Hematopoietic multipotent progenitor cell treated with erythropoietin and hydrocortisone succinate and interleukin-3 and kit ligand, for 8 days (in vitro differentiated cells): ENCODE data around the gene DROSHA.
"Not testable (repeated sequence)": the region's sequence is repeated elsewhere in the genome, so short reads cannot be mapped to it uniquely, and the experiment has no call there.

ENCODE experiments used
- DNase-seq: peaks from one replicate; pipeline ENCODE4 v3.0.0-alpha.2; 2015

The DROSHA gene, protein sequence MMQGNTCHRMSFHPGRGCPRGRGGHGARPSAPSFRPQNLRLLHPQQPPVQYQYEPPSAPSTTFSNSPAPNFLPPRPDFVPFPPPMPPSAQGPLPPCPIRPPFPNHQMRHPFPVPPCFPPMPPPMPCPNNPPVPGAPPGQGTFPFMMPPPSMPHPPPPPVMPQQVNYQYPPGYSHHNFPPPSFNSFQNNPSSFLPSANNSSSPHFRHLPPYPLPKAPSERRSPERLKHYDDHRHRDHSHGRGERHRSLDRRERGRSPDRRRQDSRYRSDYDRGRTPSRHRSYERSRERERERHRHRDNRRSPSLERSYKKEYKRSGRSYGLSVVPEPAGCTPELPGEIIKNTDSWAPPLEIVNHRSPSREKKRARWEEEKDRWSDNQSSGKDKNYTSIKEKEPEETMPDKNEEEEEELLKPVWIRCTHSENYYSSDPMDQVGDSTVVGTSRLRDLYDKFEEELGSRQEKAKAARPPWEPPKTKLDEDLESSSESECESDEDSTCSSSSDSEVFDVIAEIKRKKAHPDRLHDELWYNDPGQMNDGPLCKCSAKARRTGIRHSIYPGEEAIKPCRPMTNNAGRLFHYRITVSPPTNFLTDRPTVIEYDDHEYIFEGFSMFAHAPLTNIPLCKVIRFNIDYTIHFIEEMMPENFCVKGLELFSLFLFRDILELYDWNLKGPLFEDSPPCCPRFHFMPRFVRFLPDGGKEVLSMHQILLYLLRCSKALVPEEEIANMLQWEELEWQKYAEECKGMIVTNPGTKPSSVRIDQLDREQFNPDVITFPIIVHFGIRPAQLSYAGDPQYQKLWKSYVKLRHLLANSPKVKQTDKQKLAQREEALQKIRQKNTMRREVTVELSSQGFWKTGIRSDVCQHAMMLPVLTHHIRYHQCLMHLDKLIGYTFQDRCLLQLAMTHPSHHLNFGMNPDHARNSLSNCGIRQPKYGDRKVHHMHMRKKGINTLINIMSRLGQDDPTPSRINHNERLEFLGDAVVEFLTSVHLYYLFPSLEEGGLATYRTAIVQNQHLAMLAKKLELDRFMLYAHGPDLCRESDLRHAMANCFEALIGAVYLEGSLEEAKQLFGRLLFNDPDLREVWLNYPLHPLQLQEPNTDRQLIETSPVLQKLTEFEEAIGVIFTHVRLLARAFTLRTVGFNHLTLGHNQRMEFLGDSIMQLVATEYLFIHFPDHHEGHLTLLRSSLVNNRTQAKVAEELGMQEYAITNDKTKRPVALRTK (N-terminal part only)

DNA sequence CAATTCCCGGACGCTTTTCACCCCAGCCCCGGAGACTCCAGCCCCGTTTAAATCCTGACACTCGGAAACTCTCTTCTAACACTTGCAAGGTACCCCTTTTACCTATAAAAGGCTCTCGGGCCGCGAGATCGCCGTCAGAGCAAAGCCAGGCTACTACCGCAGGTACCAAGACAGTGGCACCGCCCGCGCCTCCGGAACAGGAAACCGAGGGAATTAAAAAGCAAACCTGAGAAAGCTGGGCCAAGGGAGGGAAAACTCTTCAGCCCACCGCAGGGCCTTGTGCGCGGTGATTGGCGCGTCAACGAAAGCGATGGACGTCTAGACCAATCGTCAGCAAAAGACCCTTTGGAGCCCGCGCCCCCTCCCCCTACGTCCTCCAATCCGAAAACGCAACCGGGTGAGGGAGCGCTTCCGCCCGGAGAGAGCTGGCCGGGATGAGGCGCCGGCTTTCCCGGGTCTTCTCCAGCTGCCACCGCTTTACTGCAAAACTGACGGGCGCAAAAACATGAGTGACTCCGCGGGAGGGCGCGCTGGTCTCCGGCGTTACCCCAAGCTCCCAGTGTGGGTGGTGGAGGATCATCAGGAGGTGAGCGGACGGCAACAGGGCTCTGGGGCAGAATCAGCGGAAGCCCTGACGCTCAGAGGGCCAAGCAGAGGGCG lies at the start of gene DROSHA, which contains the start of gene C5orf22:
Gene DROSHA, minus strand, starts transcription at position 206 of the 660 bp plus-strand sequence. CDS start 3,034 bp downstream, outside the sequence.
Gene C5orf22, plus strand, starts transcription at position 414 of the 660 bp plus-strand sequence. Its CDS starts 92 bp downstream, at position 506.
- peak; percentile 97 for DNase-seq

- DNase-seq: no peak
Observed at GRCh38 chr5:31579558-31579957, 47.7 kb upstream of the DROSHA start.

- no peak for DNase-seq
Observed at GRCh38 chr5:31577438-31577837, 45.5 kb upstream of the DROSHA start.

DNA sequence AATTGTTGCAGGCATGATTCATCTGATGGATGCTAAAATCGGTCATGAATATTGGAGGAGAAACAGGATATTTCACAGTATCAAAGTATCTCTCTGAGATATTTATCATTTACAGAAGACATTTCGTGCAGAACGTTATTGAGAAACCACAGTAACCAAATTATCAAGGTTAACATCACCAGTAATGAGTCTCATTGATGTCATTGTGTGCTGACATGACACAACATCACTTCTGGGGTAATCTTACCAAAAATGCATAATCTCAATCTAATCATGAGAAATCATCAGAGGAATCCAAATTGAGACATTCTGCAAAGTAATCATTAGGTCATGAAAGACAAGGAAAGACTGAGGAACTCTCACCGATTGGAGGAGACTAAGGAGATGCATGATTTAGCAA lies 42.9 kb upstream of the DROSHA start:
- peak; percentile 18 for DNase-seq

DNA sequence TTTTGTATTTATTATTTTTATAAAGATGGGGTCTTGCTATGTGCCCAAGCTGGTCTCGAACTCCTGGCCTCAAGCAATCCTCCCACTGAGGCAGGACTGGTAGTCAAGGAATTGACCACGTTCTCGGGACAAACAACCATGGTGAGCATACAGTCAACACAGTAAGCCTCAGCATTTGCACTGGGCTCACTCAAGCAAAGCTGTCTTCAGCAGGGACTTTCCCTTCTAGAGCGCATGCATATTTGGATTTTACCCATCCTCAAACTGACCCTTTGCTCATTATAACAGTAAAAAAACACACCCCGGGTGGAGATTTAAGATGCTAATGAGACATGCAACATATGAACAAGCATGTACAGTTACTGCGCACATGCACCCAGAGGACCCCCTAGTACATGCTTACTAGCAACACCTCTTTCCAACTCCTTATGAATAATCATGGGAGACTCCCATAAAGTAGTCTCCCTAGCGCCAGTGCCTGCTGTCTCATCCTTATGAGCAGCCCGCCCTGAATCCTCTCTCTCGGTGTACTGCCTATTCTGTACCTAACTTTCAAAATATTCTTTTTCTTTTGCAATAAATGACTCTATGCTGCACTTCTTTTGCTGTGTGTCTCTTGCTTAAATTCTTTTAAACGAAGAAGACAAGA lies 41.7 kb upstream of the DROSHA start:
- no peak for DNase-seq

DNA sequence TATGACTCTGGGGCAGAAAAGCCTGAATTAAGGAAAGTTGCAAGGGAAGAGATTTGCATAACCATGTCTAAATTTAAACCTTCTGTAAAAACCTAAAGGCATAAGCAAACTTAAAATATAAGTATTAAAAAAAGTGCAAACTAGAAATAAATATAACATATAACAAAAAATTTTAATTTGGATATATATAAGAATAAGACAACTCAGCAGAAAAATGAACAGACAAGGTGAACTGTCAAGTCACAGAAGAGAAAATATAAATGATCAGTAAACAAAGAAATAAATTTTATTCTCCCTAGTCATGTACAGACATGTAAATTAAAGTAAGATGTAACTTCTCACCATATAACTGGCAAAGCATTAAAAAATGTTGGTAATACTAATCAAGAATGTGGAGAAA lies 37.2 kb upstream of the DROSHA start:
- no peak for DNase-seq

DNA sequence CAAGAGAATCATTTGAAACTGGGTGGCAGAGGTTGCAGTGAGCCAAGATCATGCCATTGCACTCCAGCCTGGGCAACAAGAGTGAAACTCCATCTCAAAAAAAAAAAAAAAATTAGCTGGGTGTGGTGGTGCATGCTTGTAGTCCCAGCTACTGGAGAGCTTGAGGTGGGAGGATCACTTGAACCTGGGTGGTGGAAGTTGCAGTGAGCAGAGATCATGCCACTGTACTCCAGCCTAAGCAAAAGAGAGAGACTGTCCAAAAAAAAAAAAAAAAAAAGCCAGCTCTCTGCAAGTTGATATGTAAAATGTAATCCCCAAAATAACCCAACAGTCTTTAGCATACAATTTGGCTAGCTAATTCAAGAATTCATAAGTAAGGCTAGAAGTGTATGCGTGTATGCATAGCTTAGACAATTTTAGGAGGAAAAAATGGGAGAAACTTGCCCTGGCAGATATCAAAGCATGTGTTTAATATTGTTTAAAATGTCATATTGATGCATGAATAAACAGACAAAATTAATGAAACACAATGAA lies 36.5 kb upstream of the DROSHA start:
- DNase-seq: no peak

- not testable (repeated sequence) for DNase-seq
Observed at GRCh38 chr5:31566362-31566761, 34.5 kb upstream of the DROSHA start.

DNA sequence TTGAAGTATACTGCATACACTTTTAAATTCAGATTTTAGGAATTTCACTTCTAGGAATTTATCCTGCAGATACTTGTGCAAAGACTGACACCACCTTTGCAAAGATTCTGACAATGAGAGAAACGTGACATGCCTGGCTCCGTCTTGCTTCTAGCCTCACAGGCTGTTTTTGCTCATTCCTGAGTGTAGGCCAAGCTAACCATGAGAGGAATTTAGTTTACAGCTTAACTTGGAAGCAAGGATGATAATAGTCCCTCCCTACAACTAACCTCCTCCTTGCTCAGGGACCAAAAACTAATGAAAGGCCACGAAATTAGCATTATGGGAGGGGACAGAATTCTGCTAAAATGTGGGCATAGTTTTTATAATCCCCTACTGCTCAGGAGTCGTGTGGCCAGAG lies 31.3 kb upstream of the DROSHA start:
- DNase-seq: no peak

DNA sequence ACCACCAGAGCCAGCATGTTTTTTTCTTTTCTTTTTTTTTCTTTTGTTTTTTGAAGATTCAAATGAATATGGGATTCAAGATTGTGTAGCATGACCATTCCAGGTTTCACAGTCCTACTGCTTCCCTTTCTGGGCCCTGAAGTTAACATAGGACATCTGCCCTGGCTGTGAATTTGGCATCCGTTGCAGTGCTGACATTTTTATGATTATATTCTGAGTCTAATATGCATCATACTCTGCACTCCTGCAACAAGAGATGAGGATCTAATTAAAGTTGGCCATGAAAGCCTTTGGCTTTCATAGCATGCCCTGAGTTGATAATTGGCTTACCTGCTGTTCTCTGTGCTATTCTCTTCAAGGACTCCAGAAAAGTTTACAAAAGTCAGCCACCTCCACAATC lies 30.1 kb upstream of the DROSHA start:
- no peak for DNase-seq

DNA sequence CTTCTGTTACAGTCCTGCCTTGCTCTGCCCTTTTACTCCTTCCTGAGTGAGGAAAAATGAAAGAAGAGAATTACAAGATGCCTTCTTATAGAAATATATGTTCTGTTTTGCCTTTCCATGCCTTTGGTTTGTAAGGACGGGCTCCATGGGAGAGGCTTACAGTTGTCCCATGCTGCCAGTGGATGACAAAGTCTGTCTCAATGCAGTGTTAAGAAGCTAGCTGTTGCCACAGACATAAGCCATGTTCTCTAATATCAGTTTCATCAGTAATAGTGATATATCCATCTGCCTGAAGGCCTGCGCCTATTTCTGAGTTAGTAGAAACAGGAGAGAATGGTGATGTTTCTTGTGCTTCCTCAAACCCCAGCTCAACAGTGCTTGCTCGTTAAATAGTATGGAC lies 28.0 kb upstream of the DROSHA start:
- no peak for DNase-seq

DNA sequence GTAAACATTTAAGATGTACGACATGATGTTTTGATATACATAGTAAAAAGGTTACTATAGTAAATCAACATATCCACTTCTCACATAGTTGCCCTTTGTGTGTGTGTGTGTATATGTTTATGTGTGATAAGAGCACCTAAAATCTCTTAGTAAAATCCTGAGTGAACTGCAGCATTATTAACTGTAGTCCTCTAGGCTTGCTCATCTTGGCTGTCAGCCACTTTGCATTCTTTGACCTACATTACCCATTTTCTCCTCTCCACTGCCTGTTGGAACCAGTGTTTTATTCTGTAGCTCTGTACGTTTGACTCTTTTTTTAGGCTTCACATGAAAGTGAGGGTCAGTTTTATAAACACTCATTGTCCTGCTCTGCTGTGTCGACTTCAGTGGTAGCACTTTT lies 24.6 kb upstream of the DROSHA start:
- no peak for DNase-seq

- DNase-seq: no peak
Observed at GRCh38 chr5:31554552-31554951, 22.7 kb upstream of the DROSHA start.

- DNase-seq: no peak
Observed at GRCh38 chr5:31553863-31554262, 22.0 kb upstream of the DROSHA start.

DNA sequence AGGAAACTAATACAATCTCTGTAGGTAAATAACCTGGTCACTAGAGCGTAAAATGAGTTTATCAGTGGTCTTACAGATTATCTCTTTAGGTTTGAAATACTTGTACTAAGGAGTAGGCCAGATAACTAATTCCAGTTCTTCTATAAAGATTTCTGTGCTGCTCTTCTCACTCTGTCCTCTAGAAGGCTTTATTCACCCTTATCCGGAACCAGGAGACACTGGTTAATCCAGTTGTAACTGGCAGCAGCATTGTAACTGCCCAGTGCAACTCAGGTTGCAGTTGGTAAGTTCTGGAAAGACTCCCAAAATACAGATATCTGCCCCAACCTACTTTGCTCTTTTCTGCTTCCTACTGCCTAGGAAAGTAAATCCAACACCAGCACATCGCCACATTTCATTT lies 20.0 kb upstream of the DROSHA start:
- DNase-seq: no peak

DNA sequence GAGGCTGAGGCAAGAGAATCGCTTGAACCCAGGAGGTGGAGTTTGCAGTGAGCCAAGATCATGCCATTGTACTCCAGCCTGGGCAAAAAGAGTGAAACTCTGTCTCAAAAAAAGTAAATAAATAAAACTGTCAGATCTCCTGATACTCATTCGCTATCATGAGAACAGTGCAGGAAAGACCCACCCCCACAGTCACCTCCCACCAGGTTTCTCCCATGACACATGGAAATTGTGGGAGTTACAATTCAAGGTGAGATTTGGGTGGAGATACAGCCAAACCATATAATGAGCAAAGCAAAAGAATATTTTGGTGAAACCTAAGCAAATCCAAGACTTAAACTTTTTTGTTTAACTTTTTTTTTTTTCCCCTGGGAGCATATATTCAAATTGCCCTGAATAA lies 17.2 kb upstream of the DROSHA start:
- DNase-seq: not testable (repeated sequence)

GRCh38 chr5:31537851-31538250 lies 6.0 kb upstream of the DROSHA start:
- no peak for DNase-seq

DNA sequence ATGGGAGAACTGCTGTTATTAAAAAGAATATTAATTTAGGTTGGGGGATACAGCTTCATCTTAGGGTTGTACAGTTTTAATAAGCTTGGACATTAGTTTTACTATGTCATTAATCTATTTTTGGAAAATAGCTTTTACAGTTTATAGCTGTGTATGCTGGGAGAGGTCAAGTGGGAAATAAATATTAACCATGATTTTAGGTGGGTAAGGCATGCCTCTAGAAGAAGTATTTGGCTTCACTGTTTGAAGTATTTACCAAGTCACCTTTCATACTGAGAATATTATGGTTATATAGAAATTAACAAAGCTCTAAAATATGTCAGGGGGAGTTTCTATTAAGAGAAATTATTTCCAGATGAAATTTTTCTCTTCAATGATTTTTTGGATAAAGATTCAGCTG lies 5.5 kb upstream of the DROSHA start:
- no peak for DNase-seq

DNA sequence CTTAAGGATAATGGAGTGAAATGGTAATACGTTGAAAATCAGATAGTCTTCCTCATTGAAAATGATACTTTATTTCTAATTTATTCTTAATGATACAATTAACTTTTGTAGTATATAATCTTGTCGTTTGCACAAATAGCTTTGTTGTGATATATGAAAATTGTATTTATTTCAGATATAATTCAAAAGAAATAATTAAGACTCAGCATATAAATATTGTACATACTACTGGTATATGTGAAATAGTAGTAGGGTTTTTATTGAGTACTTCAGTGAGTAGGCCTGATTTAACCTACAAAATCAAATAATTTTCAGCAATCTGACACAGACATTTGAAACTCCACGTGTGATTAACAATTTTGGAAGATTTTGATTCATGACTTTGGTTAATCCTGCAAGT lies 5.0 kb upstream of the DROSHA start:
- no peak for DNase-seq

DNA sequence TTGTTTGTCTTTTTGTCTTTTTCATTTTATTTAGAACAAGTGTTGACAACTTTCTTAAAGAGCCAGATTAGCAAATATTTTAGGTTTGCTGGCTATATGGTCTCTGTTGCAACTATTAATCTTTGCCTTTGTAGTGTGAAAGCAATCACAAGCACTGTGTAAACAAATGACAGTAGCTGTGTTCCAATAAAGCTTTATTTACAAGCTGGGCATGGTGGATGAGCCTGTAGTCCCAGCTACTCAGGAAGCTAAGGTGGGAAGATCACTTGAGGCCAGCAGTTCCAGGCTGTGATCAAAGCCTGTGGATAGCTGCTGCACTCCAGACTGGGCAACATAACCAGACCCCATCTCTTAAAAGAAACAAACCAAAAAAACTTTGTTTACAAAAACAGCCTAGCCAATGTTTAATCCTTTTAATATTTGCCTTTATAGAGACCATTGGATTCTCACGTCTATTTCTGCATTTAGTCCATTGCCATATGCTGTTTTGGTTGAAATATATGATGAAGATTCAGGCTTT lies 2.7 kb upstream of the DROSHA start:
- DNase-seq: no peak

- peak; percentile 42 for DNase-seq
Observed at GRCh38 chr5:31531543-31531887, 378 bp downstream of the DROSHA start.
